ENCODE results near the gene MARS1. TPM values are rescaled to one million over a fixed set of nuclear protein-coding genes. Genes with fewer than 3 reads are reported as not detected.
A peak's percentile ranks its signal among the peaks of the same experiment; 100 is the strongest.

Gene MARS1
- total RNA-seq, 1 donor from 2014 or later = 141 TPM

DNA sequence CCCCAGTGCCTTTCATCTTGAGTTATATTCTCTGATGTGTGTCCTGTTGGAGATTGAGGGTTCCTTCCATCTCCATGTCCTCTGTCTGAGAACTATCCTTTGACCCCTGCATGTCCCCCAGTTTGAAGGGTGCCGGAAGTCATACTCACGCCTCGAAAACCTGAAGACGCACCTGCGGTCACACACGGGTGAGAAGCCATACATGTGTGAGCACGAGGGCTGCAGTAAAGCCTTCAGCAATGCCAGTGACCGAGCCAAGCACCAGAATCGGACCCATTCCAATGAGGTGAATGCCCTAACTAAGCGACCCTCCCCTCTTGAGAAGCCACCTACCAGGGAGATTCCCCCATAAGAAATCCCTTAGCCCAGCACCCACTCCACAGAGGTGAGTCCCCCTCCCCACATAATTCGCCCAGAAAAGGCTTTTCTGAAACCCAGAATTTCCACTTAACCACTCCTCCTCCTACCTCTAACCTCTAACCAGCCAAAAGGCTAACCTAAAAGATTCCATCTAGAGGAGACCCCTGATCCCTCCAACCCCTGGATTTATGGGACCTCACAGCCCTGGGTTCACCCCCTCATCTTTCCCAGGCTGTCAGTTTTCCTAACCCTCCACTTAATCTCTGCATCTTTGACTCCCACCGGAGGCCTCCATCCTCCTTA, 20.5 kb upstream of the MARS1 start:
- ATAC-seq = no peak
- Histone ChIP-seq H3K9me3 (no peaks in the 10 kb centered on the region), H3K27me3 (peaks cover 11% of the 10 kb centered on the region), H3K27ac (no peak overlapping the region), H3K36me3 (no peaks in the 10 kb centered on the region), H3K4me3 (no peak overlapping the region), H3K4me1 (peaks cover 5% of the 10 kb centered on the region)
- TF ChIP-seq, protein P1, sequence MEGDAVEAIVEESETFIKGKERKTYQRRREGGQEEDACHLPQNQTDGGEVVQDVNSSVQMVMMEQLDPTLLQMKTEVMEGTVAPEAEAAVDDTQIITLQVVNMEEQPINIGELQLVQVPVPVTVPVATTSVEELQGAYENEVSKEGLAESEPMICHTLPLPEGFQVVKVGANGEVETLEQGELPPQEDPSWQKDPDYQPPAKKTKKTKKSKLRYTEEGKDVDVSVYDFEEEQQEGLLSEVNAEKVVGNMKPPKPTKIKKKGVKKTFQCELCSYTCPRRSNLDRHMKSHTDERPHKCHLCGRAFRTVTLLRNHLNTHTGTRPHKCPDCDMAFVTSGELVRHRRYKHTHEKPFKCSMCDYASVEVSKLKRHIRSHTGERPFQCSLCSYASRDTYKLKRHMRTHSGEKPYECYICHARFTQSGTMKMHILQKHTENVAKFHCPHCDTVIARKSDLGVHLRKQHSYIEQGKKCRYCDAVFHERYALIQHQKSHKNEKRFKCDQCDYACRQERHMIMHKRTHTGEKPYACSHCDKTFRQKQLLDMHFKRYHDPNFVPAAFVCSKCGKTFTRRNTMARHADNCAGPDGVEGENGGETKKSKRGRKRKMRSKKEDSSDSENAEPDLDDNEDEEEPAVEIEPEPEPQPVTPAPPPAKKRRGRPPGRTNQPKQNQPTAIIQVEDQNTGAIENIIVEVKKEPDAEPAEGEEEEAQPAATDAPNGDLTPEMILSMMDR (IDR thresholded peaks at IDR 0.05) = no peak
- no peak for DNase-seq
- intact Hi-C loops (cut with DNase I) = no loop called here

DNA sequence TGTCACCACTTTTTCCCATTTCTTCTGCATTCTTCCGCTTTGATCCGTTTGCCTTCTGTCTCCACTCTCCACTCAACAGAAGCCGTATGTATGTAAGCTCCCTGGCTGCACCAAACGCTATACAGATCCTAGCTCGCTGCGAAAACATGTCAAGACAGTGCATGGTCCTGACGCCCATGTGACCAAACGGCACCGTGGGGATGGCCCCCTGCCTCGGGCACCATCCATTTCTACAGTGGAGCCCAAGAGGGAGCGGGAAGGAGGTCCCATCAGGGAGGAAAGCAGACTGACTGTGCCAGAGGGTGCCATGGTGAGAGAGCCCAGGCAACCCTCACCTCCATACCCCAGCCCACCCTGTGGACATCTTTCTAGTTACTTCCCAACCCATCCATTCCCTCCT, 20.0 kb upstream of the MARS1 start:
- no peak for DNase-seq
- no peaks in the 10 kb centered on the region for H3K4me1 ChIP-seq
- TF ChIP-seq, protein P1 (IDR thresholded peaks at IDR 0.05) = no peak
- intact Hi-C loops (cut with DNase I) = no loop called here
- no peak overlapping the region for H3K4me3 ChIP-seq
- no peaks in the 10 kb centered on the region for H3K9me3 ChIP-seq
- peaks cover 11% of the 10 kb centered on the region for H3K27me3 ChIP-seq
- ATAC-seq = no peak
- no peak overlapping the region for H3K27ac ChIP-seq
- no peaks in the 10 kb centered on the region for H3K36me3 ChIP-seq

GRCh38 chr12:57469296-57470164, 18.3 kb upstream of the MARS1 start:
- Histone ChIP-seq H3K27ac (no peak overlapping the region), H3K9me3 (no peaks in the 10 kb centered on the region), H3K27me3 (peaks cover 22% of the 10 kb centered on the region), H3K4me3 (no peak overlapping the region), H3K4me1 (peaks cover 4% of the 10 kb centered on the region), H3K36me3 (peaks cover 3% of the 10 kb centered on the region)
- intact Hi-C loops (cut with DNase I) = no loop called here
- ATAC-seq = peak; percentile 8
- TF ChIP-seq, protein P1 (IDR thresholded peaks at IDR 0.05) = no peak
- peak; percentile 9 for DNase-seq

DNA sequence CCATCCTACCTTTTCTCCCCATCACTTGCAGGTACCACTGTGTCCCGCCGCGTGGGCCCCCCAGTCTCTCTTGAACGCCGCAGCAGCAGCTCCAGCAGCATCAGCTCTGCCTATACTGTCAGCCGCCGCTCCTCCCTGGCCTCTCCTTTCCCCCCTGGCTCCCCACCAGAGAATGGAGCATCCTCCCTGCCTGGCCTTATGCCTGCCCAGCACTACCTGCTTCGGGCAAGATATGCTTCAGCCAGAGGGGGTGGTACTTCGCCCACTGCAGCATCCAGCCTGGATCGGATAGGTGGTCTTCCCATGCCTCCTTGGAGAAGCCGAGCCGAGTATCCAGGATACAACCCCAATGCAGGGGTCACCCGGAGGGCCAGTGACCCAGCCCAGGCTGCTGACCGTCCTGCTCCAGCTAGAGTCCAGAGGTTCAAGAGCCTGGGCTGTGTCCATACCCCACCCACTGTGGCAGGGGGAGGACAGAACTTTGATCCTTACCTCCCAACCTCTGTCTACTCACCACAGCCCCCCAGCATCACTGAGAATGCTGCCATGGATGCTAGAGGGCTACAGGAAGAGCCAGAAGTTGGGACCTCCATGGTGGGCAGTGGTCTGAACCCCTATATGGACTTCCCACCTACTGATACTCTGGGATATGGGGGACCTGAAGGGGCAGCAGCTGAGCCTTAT, 17.4 kb upstream of the MARS1 start:
- Histone ChIP-seq H3K4me3 (no peak overlapping the region), H3K4me1 (peaks cover 13% of the 10 kb centered on the region), H3K27ac (no peak overlapping the region), H3K9me3 (no peaks in the 10 kb centered on the region), H3K27me3 (peaks cover 31% of the 10 kb centered on the region), H3K36me3 (peaks cover 4% of the 10 kb centered on the region)
- no peak for ATAC-seq
- TF ChIP-seq, protein P1 (IDR thresholded peaks at IDR 0.05) = no peak
- DNase-seq = no peak
- intact Hi-C loops (cut with DNase I) = no loop called here

- Histone ChIP-seq H3K27me3 (peaks cover 37% of the 10 kb centered on the region), H3K27ac (no peak overlapping the region), H3K36me3 (peaks cover 4% of the 10 kb centered on the region), H3K4me1 (peaks cover 20% of the 10 kb centered on the region), H3K4me3 (no peak overlapping the region), H3K9me3 (no peaks in the 10 kb centered on the region)
- TF ChIP-seq, protein P1 (IDR thresholded peaks at IDR 0.05) = no peak
- no peak for DNase-seq
- intact Hi-C loops (cut with DNase I) = no loop called here
- no peak for ATAC-seq
Observed at GRCh38 chr12:57470970-57471656, 16.8 kb upstream of the MARS1 start.
